Measurements from ENCODE around the gene TRIM45. TPM values are rescaled to one million over a fixed set of nuclear protein-coding genes. Genes with fewer than 3 reads are reported as not detected.
"Not testable (repeated sequence)": the region's sequence is repeated elsewhere in the genome, so short reads cannot be mapped to it uniquely, and the experiment has no call there.

The TRIM45 gene, protein sequence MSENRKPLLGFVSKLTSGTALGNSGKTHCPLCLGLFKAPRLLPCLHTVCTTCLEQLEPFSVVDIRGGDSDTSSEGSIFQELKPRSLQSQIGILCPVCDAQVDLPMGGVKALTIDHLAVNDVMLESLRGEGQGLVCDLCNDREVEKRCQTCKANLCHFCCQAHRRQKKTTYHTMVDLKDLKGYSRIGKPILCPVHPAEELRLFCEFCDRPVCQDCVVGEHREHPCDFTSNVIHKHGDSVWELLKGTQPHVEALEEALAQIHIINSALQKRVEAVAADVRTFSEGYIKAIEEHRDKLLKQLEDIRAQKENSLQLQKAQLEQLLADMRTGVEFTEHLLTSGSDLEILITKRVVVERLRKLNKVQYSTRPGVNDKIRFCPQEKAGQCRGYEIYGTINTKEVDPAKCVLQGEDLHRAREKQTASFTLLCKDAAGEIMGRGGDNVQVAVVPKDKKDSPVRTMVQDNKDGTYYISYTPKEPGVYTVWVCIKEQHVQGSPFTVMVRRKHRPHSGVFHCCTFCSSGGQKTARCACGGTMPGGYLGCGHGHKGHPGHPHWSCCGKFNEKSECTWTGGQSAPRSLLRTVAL
- total RNA-seq = 0.82 and 3.0 TPM in 2 replicates

DNA sequence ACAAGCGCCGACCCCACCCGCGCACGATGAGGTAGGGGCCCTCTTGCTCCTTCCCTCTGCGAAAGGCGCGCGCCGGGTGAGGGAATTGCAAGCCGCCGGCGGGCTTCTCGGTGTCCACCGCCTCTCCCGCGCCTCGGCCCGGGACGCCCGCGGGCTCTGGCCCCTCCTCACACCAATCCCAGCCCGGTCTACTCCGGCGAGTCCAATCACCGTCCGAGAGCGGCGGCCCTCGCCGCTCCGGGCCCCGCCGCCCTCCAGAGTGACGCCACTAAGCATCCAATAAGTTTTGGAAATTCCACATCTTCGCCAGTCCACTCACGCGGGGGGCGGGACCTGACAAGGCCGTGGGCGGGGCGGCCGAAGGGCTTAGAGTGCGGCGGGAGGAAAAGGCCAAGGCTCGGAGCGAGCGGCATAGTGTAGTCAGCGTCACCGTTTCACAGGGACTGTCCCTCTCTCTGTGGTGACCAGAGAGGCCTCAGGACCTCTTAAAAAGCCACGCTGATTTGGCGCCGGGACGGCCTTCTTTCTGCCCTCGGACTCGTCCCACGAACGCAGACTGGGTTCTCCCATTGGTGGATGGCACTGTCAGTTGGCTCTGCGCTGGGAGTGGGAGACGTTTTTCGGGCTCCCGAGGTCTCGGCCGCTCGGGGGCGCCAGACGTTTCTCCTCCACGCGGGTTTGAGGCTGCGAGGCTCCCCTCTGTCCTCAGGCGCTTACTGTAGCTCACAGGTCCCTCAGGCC, at the start of gene TRIM45:
Gene TRIM45, minus strand, starts transcription at position 161 of the 741 bp plus-strand sequence. CDS start 548 bp downstream, outside the sequence.
- DNase-seq (ENCODE audit: extremely low read depth, low read depth, low spot score) = peak; percentile 80

DNA sequence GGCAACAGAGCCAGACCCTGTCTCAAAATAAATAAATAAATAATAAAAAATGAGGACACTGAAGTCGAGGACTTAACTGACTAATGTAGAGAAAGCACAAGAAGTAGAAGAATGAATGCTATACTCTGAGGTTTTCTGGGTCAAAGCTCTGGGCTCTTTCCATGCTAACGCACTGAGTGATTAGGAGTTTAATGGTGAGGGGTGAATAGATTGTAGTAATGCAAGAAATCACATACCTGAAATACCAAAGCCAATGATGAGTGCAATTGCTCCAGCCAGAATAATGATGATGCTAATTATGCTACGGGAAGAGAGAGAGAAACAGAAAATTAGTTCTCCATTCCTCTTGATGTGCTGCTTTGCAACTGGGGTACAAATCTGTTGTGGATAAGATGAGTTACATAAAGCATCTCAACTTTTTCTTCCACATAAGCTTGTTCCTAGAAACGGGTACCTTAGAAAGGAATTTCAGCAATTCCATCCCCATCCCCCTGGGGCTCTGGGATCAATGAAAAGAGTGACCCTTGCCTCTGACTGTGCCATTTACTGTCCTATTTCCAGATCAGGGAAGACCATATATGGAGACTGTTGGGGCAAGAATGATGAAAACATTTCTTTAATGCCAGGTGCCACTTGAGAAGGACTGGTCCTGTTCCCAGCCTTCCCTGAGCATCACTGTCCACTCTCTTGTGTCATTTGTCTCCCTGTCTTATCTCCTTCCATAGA, 48.5 kb upstream of the TRIM45 start:
- no peak for DNase-seq (ENCODE audit: extremely low read depth, low read depth, low spot score)

DNA sequence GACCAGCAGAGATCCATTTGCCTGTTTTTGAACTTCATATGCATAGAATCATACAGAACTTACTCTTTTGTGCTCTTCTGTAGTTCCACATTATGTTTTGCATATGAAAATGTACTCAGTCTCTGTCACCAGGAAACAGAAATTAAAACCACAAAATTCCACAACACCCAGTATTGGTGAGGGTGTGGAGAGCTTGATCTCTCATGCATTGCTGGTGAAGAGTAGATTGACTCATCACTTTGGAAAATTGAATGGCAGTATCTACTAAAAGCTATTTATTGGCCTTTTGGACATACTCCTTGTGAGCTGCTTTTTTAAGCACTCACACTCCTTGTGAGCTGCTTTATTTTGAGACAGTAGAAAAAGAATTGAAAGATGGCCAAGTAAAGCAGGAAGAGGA, 45.9 kb upstream of the TRIM45 start:
- DNase-seq (ENCODE audit: extremely low read depth, low read depth, low spot score) = no peak

DNA sequence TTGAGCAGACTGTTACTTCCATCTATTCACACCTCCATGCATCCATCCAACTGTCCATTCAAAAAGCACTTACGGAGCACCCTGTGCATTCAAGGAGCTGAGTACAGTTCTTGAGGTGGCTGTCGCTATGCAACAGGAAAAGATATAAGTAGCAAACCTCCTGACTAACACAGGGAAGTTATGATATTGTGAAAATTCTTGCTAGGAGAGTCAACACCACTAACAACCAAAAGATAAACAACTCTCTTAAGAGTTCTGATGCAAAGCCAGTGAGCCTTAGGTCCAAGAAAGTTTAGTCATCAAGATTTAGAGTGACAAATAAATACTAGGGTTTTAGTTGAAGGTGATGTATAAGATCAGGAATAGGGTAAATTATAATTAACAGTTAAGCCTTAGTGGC, 44.5 kb upstream of the TRIM45 start:
- DNase-seq (ENCODE audit: extremely low read depth, low read depth, low spot score) = no peak

DNA sequence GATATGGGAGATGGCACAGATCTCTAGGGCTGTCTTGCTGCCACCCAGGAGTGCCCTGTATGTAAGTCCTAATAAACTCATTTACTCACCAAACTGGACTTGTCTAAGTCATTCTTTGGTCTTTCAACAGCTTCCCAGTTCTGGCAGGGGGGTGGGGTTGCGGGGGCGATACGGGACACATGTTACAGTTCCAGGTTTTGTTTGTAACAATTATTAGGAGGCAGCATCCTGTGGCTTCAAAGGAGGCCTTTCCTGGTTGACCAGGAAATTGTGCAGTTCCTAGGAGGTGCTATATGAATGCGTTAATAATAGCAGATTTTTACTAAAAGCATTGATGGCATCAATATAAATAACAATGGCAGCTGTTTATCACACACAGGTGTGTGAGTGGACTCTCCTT, 42.7 kb upstream of the TRIM45 start:
- DNase-seq (ENCODE audit: extremely low read depth, low read depth, low spot score) = no peak

DNA sequence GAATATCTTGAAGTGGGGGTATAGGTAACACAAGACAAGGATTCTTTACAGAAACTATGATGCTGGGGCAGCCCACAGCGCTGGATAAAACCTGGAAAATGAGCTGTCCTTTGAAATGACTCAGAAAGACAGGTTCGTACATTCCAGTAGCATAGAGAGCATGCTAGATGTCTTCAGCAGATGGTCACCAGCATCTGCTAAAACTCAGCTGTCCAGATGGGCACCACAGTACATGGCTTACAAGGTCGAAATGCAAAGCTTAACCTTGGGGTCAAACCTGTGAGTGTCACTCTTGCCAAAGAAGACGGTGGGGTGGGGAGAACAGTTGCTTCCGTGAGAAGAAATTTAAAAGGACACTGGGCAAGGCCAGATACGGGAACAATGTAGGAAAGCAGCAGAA, 41.3 kb upstream of the TRIM45 start:
- DNase-seq (ENCODE audit: extremely low read depth, low read depth, low spot score) = no peak

DNA sequence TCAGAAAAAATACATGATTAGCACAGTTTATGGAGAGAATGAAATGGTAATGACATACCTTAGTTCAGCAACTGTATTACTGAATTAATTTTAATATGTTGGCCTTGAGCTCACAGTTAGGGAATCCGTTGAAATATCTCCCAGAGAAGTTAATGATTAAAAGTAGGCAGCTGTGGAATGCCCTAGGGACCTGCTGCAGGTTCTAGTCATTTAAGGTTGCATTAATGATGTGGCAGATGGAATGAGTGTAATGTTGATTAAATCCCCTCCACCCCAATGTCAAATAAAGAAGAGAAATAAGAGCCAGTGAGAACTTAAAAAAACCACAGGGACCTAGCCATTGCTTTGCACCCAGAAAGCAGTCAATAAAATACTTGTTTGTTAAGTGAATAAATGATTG, 40.3 kb upstream of the TRIM45 start:
- no peak for DNase-seq (ENCODE audit: extremely low read depth, low read depth, low spot score)

DNA sequence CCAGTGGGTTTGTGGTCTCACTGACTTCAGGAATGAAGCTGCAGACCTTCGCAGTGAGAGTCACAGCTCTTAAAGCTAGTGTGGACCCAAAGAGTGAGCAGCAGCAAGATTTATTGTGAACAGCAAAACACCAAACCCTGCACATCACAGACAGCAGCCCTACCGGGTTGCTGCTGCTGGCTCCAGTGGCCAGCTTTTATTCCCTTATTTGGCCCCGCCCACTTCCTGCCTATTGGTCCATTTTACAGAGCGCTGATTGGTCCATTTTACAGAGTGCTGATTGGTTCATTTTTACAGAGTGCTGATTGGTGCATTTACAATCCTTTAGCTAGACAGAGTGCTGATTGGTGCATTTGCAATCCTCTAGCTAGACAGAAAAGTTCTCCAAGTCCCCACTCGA, 29.8 kb upstream of the TRIM45 start:
- DNase-seq (ENCODE audit: extremely low read depth, low read depth, low spot score) = not testable (repeated sequence)

DNA sequence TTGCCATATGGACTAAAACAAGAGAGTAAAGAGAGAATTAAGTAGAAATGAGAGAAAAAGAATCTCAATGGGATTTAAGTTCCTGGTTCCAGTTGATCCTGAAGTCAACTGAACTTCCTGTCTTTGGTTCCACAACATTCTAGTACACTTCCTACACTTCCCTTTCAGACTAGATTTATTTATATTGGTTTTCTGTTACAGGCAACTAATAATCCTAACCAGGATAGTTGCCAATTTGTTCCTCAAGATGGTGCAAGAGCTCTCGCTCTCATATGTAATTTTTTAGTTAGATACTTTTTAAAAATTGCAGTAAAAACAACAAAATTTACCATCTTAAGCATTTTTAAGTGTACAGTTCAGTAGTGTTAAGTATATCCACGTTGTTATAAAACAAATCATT, 28.8 kb upstream of the TRIM45 start:
- no peak for DNase-seq (ENCODE audit: extremely low read depth, low read depth, low spot score)

DNA sequence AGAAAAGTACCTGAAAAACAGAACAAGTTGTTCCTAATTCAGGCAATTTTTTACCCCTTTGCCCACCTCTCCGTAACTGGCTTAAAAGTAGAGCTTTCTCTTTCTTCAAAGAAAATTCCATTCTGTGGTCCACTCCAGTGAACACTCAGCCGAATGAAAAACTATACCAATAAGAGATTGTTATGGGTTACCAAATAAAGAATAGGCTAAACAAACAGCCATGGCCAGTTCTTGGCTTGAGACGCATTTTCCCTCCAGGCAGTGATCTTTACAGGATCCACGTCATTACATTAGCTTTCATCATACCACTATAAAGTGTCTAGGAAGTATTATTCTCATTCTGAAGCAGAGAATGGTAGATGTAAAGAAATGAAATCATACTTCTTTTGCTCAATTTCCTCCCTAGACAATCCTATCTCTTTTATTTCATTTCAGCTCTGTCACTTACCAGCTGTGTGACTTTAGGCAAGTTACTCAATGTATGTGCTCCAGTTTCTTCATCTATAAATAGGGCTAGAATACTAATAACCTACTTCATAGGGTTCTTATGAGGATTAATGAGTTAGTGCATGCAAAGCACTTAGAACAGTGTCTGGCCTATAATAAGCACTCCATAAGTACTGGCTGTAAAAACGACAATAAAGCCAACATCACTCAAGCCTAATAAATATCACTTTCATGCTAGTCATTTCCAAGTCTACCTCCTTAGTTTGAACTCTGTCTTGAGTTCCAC, 26.5 kb upstream of the TRIM45 start:
- DNase-seq (ENCODE audit: extremely low read depth, low read depth, low spot score) = no peak

DNA sequence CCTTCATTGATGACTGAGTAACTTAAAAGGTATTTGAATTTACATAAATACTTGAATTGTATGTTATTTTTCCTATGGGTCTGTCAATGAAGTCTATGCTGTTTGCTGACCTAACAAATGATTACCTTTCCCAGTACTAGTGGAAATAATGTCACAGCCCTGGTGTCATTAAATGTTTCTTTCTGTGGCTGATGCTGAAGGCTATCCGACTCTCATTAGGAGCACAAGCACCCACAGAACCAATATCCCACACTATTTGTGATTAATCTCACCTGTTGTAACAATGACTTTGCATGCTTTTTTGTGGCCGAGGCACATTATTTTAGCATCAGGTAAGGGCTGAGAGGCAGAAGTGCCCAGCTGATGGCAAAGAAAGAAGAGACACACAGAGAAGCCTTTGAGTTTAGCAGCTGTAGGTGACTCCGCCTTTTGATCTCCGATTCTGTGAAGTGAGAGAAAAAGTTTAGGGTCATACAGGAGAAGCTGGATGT, 25.8 kb upstream of the TRIM45 start:
- DNase-seq (ENCODE audit: extremely low read depth, low read depth, low spot score) = no peak

DNA sequence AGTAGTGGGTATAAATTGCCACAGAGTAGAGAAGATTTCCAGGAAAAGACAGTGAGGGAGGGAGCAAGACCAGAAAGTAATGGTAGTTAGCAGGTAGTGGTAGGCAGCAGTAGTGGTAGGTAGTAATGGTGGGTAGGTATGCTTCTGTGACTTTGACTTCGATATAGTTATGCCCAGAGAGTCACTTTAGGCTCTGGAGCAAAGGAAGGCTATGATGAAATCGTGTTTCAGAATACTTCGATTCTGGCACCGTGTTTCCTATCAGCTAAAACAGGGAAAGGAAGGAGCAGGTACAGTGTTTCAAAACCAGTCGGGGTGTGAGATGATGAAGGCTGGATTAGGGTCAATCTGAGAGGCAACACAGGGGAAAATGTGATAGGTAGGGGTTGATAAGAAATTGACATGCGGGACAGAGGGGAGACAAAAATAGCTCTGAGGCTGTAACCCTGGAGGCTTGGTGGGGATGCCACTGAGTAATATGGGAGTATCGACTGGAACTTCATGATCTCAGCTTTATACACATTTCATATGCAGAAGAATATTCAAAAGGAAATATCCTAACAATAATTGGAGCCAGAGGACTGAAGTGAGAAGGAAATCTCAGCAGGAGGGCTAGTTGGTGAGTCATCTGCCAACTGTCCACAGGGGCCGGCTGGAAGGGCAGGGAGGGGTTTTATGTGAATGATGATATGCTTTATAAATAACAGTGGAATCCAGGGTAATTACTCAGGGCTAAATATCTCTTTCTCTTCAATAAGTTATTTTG, 25.2 kb upstream of the TRIM45 start:
- no peak for DNase-seq (ENCODE audit: extremely low read depth, low read depth, low spot score)

DNA sequence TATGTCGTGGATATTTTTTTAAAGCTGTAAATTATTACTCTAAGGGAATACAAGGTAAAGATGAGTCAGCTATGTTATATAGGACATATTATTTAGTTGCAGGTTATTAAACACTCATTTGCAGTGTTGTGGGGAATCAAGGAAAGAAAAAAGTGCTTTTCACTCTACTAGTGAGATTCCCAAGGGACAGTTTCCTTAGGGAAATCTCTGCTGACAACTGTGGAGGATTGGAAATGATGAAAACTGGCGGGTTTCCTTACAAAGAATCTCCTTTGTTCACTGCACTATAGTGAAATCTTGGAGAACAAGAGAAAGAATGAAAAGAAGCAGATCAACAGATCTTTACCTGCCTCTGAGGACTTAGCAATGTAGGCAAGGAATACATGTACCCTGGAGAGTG, 24.5 kb upstream of the TRIM45 start:
- no peak for DNase-seq (ENCODE audit: extremely low read depth, low read depth, low spot score)

DNA sequence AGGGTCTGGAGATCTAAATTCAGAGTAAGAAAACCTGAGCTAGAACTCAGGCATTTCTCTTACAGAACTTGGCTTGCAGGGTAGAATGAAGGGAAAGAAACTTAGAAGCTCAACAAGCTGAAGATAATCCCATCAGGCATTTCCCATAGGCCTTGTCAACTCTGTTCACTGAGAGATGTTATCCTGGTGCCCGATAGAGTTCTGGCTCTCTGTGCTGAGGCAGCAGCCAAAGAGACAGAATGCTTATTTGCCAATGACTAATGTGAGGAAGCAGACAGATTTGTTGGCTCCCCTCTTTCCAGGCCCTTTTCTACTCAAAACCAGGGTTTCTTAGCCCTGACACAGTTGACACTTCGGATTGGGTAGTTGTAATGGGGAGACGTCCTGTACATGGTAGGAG, 22.3 kb upstream of the TRIM45 start:
- no peak for DNase-seq (ENCODE audit: extremely low read depth, low read depth, low spot score)

DNA sequence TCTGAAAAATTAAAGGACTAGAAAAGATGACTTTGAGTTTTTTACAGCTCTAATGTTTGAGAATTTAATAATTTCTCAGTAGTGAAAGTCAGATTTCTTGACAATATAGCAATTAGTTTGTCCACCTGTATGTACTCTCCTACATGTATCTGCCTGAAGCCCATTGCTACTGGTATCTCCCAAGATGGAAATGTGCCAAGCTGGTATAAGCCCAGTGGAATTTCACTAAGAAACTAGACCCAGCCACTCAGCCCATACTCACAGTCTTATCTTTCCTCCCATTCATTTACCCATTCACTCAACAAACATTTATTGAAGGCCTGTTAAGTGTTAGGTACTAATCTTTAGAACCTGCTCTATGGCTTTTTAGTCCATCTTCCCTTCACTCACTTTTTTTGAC, 21.6 kb upstream of the TRIM45 start:
- DNase-seq (ENCODE audit: extremely low read depth, low read depth, low spot score) = no peak

DNA sequence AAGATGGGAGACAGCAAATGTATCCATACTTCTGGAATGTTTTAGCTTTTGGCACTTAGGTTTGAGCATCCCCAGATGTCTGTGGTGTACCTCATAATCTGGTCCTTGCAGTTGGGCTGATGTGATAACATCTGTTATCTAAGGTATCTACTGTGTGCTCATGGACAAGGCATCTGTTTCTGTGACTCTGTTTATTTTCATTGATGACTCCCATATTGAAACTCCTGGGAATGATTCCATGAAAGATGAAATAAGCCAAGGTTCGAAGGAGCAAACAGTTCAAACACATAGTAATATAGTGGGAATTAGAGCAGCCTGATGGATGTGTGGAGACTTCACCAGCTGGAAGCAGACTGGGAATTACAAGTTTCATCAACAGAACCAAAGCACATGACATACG, 20.7 kb upstream of the TRIM45 start:
- no peak for DNase-seq (ENCODE audit: extremely low read depth, low read depth, low spot score)

DNA sequence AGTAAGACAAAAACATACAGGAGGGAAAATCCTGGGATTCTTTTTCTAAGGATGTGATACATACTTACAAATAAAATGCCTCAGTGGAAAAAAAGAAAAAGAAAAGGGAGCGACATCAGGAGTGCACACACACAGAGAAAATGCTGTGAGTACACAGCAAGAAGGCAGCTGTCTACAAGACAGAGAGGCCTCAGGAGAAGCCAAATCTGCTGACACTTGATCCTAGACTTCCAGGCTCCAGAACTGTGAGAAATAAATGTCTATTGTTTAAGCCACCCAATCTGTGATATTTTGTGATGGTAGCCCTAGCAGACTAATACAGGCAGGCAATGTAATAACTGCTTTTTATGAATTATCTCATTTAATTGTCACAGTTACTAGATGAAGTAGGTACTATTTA, 17.0 kb upstream of the TRIM45 start:
- DNase-seq (ENCODE audit: extremely low read depth, low read depth, low spot score) = no peak

DNA sequence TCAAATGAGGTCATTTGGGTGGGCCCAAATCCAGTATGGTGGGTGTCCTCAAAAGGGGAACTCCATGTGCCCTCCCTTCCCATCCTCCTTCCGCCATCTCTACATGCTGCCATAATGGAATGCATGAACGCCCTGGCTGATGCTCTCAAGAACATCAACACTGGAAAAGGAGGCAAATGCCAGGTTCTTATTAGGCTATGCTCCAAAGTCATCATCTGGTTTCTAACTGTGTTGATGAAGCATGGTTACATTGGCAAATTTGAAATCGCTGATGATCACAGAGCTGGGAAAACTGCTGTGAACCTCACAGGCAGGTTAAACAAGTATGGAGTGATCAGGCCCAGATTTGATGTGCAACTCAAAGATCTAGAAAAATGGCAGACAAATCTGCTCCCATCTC, 16.6 kb upstream of the TRIM45 start:
- no peak for DNase-seq (ENCODE audit: extremely low read depth, low read depth, low spot score)

DNA sequence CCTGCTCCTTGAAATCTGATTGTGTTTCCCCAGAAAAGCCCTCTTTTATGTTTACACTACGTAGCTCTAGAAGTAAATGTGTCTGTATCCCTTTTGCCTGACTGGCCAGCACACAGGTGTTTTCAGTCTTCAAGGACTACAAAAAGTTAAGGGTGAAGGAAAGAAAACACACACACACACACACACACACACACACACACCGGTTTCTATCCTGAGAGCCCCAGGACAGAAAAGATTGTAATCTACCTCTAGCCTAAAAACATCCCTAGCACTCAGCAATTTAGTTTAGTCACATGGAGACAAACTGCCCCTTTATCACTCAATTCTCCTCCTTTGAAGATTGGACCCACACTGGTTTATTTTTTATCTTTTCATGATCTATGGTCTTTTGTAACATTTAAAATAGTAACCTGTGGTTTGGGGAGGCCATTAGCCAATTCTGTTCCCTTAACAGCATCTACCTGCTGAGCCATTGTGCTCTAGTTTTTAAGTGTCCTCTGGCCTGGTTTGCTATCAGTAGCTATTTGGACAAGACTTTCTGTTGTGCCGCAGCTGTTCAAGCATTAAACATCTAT, 15.8 kb upstream of the TRIM45 start:
- DNase-seq (ENCODE audit: extremely low read depth, low read depth, low spot score) = no peak
